Rectal smooth muscle tissue (tissue), 1 donor: ENCODE data around the gene DNAH10.
"Not testable (repeated sequence)": the region's sequence is repeated elsewhere in the genome, so short reads cannot be mapped to it uniquely, and the experiment has no call there.

Experiments
- H3K27ac ChIP-seq: one replicate; pipeline ENCODE4 v1.7.0; 2013; ENCODE audit warnings: low read depth, low read length, inconsistent platforms
- H3K27me3 ChIP-seq: one replicate; pipeline ENCODE4 v1.7.0; 2013; ENCODE audit warnings: low read length; ENCODE audit not compliant: control insufficient read depth, insufficient read depth
- H3K36me3 ChIP-seq: one replicate; pipeline ENCODE4 v1.7.0; 2013; ENCODE audit warnings: low read length; ENCODE audit not compliant: control insufficient read depth, insufficient read depth
- H3K4me1 ChIP-seq: one replicate; pipeline ENCODE4 v1.7.0; 2013; ENCODE audit warnings: low read length; ENCODE audit not compliant: control insufficient read depth, insufficient read depth
- H3K4me3 ChIP-seq: one replicate; pipeline ENCODE4 v1.7.0; 2013; ENCODE audit warnings: low read length
- H3K9ac ChIP-seq: one replicate; pipeline ENCODE4 v1.7.0; 2013; ENCODE audit warnings: low read length

Gene DNAH10

DNA sequence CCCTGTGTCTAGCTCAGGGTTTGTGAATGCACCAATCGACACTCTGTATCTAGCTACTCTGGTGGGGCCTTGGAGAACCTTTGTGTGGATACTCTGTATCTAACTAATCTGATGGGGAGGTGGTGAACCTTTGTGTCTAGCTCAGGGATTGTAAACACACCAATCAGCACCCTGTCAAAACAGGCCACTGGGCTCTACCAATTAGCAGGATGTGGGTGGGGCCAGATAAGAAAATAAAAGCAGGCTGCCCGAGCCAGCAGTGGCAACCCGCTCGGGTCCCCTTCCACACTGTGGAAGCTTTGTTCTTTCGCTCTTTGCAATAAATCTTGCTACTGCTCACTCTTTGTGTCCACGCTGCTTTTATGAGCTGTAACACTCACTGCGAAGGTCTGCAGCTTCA, 185.4 kb downstream of the DNAH10 start:
- not testable (repeated sequence) for H3K4me3 ChIP-seq, H3K27me3 ChIP-seq, H3K9ac ChIP-seq, H3K27ac ChIP-seq, H3K4me1 ChIP-seq
- peaks cover 10% of the 10 kb centered on the region for H3K36me3 ChIP-seq

DNA sequence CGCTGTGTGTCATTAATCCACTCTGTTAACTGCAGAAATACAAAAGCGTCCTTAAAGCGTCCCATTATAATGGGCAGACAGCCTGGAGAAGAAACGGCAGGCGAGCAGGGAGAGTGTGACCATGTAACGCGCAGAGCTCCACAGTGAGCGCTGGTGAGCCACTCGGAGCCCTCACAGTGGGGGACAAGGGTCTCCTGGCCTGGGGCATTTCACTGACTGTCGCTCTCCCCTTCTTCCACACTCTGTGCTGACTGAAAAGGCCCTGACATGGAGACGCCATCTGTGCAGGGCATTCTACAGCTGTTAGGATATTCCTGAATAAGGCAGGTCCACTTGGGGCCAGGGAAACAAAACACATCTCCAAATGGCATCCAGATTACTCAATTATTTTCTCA, 186.3 kb downstream of the DNAH10 start:
- Histone ChIP-seq H3K9ac (no peak overlapping the region), H3K36me3 (peaks cover 2% of the 10 kb centered on the region), H3K27ac (no peak overlapping the region), H3K4me3 (no peak overlapping the region), H3K4me1 (no peaks in the 10 kb centered on the region), H3K27me3 (no peaks in the 10 kb centered on the region)

DNA sequence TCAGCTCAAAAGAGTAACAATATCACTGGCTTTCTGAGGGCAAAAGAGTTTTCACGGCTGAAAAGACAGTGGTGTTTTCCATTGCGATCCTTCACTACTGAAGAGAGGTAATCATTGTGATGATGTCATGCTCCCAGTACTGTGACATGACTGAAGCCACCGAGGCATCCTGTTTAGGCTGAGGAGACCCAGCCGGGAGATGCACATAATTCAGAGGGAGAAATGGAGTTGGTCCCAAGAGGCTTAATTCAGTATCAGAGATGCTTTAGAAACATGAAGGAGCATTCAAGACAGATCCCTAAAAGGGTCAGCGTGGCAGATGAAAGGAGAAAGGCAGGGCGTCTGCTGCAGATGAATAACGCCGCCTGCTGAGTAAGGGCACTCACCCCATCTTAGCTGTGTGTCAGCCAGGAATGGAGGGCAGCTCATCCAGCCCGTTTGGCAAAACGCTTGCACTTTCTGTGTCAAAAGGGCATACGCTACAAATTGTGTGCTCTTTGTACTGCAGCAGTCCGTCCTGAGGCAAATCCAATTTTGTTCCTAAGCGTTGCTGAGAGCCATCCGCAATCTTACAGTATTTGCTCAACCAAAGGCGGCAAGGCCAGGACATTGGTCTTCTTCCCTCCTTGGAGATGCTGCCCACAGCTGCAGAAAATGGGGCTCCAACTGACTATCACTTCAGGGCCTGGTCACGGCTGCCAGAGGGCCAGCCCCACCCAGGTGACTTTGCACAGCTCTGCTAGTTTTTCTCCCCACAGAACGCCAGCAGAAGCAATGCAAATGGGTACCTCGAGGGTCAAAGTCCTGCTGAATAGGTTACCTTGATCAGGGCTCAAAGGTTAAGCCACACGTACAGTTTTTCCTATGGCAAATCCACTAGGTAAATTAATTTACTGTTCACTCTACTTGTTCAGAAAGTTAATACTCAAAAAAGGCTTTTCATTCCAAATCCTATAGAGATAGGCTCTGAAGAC, 187.0 kb downstream of the DNAH10 start:
- H3K36me3 ChIP-seq = no peaks in the 10 kb centered on the region
- no peak overlapping the region for H3K27ac ChIP-seq
- no peak overlapping the region for H3K4me3 ChIP-seq
- no peak overlapping the region for H3K9ac ChIP-seq
- no peaks in the 10 kb centered on the region for H3K4me1 ChIP-seq
- no peaks in the 10 kb centered on the region for H3K27me3 ChIP-seq

DNA sequence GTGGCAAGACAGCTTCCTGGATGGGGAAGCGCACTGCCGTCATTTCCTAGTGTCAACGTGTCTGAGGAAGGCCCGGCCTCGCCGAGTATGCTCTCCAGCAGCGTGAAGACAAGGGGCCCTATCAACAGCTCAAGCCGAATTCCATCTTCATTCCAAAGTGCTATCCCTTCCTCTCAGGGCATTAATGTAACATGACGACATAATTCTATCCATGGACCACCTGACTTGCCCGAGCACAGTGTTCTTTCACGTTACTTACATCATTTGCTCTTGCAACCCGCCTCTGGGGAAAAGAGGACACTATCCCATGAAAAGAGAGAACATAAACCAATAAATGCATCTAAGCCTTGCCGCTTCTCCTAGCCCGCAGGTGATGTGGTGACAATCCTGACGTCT, 187.7 kb downstream of the DNAH10 start:
- no peaks in the 10 kb centered on the region for H3K4me1 ChIP-seq
- H3K4me3 ChIP-seq = no peak overlapping the region
- H3K27ac ChIP-seq = no peak overlapping the region
- no peaks in the 10 kb centered on the region for H3K27me3 ChIP-seq
- H3K36me3 ChIP-seq = no peaks in the 10 kb centered on the region
- H3K9ac ChIP-seq = no peak overlapping the region

DNA sequence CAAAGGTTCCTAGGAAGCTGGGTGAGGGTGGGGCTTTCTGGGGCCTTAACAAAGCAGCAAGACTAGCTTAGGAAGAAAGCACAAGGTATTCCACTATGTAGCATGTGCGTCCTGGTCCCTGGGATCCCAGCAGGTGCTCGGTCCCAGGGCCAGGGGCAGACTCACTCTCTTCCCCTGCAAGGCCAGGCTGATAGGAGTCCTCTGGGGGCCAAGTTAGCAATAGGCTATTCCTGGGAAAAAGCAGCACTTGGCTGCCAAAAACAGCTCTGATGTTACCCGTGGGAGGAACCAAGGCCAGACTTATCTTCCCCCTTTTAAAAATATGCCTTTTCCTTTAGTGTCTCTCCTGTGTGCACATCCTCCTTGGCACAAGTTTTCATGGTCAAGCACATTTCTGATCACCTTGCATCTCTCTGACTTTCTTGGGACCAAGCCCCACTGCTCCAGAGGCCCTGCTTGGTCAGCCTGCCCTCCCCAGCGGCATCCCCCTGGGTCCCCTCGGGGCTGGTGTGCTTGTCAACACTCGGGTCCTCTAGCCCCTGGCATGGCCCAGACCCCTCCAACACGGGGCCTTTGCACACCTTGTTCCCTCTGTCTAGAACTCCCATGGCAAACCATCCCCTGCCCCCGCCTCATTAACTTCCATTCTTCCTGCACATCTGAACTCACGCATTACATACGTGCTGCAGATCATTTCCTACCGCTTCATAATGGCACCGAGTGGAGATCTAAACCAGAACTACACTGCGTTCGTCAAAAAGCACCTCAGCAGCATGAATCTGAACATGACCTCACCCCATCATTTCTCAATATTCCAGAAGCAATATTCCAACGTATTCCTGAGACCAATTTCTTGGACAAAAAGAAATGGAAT, 188.6 kb downstream of the DNAH10 start:
- Histone ChIP-seq H3K4me1 (no peaks in the 10 kb centered on the region), H3K4me3 (no peak overlapping the region), H3K27ac (no peak overlapping the region), H3K27me3 (no peaks in the 10 kb centered on the region), H3K9ac (no peak overlapping the region), H3K36me3 (no peaks in the 10 kb centered on the region)

DNA sequence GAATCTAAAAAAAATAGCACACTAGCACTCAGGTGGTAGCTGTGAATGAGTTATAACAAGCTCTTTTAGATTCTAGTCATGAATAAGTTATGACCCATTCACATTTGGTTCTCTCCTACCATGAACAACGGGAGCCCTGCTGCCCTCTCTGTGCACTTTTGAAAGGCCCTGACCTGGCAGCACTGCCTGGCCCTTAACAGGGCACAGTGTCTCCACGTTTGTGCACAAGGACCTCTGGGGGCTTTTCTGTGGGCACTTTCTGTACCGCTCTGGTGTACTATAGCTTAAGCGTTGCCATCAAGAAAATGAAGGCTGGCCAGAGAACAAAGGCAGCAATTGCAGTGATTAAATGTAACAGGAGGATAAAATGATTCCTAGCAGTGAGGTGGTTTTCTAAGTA, 189.4 kb downstream of the DNAH10 start:
- H3K4me1 ChIP-seq = no peaks in the 10 kb centered on the region
- H3K27me3 ChIP-seq = no peaks in the 10 kb centered on the region
- H3K27ac ChIP-seq = no peak overlapping the region
- H3K4me3 ChIP-seq = no peak overlapping the region
- H3K9ac ChIP-seq = no peak overlapping the region
- H3K36me3 ChIP-seq = no peaks in the 10 kb centered on the region

DNA sequence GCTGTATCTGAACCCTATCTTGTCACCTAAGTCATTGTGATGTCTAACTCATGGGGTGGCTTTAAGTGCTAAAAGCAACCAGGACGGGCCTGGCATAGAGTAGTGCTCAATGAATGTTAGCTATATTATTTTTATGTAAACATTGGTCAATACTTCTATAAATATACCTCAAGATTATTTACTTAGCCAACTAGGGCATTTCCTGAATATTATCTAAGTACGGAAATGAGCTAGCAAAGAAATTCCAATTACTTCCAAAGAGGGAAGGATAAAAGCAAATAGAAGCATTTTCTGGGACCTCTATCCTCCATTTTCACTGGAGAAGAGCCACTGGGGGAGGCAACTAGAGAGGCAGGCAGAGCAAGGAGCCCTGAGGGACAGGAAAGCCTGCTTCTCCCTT, 189.9 kb downstream of the DNAH10 start:
- H3K4me1 ChIP-seq = no peaks in the 10 kb centered on the region
- H3K4me3 ChIP-seq = no peak overlapping the region
- no peak overlapping the region for H3K27ac ChIP-seq
- H3K27me3 ChIP-seq = no peaks in the 10 kb centered on the region
- no peak overlapping the region for H3K9ac ChIP-seq
- no peaks in the 10 kb centered on the region for H3K36me3 ChIP-seq

DNA sequence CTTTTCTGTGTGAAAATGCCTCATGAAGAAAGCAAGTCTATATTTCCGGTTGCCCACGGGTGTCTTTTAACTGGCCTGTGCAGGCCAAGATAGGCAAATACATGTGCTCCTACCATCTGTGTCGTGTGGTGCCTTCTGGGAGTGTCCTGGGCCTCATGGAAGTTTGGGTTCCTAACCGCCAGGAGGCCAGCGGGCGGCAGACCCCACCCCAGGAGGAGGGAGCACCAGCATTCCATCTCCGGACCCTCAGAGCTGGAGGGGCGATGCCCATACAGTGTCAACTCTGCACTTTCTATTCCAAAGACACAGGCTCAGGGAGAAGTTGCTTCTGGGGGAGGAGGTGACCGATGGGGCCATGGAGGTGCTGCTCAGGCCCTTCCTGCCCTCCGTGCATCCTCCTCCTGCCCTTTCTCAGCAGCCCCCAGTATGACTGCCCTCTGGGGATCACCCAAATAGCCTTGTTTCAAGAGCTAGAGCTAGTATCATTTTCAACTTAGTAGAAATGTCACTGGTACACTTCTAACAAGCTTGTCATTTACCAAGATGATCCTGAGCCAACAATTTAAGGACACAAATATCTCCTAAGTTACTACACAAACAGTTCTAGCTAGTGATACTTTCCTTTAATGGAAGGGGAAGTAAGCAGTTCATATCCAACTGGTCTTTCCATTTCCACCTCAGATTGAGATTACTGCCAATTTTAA, 192.7 kb downstream of the DNAH10 start:
- no peak overlapping the region for H3K27ac ChIP-seq
- no peaks in the 10 kb centered on the region for H3K27me3 ChIP-seq
- H3K4me1 ChIP-seq = peaks cover 2% of the 10 kb centered on the region
- no peak overlapping the region for H3K9ac ChIP-seq
- H3K36me3 ChIP-seq = no peaks in the 10 kb centered on the region
- H3K4me3 ChIP-seq = no peak overlapping the region

DNA sequence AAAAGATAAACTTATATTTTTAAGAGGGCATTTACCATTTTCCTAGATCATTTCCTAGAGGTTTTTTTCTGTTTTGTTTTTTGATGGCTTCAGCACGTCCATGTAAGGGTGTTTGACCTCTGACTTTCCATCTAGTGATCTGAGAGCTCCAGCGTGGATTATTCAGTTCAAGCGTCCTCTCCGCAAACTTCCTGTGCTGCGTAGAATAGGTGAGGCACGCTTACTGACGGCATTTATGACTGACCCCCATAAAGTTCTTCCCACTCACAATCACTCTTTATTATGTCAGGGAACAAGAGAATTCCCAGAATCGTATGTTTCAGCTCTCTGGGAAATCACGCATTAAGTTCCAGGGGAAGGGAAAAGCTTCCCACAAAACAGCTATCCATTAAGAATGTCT, 194.1 kb downstream of the DNAH10 start:
- Histone ChIP-seq H3K27me3 (no peaks in the 10 kb centered on the region), H3K36me3 (no peaks in the 10 kb centered on the region), H3K4me1 (peaks cover 2% of the 10 kb centered on the region), H3K9ac (no peak overlapping the region), H3K4me3 (no peak overlapping the region), H3K27ac (no peak overlapping the region)

DNA sequence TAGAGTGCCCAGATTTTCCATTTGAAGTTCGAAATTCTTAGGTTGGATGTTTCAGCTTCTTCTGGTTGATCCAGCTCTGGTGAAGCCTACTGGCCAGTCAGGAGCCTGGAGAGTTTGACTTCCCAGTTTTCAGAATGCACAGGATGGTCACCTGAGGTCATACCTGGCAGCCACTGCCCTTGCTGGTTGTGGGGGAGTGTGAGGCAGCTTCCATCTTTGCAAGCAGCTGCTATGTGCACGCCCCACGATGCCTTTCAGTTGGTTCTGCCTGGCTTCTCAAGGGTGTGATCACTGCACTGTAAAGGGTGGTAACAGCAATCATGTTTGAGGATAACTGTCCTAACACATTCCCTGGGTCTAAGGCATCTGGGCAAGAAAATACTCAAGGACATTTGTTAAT, 195.1 kb downstream of the DNAH10 start:
- Histone ChIP-seq H3K27me3 (no peaks in the 10 kb centered on the region), H3K36me3 (no peaks in the 10 kb centered on the region), H3K9ac (no peak overlapping the region), H3K27ac (no peak overlapping the region), H3K4me1 (peaks cover 2% of the 10 kb centered on the region), H3K4me3 (no peak overlapping the region)

DNA sequence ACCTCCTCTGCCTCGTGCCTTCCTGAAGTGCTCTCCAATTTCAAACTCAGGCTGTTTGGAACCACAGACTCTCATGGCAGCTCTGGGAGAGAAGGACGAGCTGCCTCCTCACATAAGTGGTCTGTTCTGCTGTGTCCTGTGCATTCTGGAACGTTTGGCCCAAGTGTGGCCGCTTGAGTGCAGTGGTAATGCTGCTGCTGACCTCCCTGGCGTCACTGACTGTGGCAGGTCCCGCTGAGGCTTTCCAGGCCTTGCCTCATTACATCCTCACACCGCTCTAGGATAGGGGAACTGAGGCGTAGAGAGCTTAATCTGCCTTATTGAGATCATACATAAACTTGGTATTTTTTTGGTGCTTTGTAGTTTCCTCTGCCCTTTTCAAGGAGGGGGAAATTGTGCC, 196.4 kb downstream of the DNAH10 start:
- H3K9ac ChIP-seq = no peak overlapping the region
- H3K27ac ChIP-seq = peak overlapping the region; percentile 48

DNA sequence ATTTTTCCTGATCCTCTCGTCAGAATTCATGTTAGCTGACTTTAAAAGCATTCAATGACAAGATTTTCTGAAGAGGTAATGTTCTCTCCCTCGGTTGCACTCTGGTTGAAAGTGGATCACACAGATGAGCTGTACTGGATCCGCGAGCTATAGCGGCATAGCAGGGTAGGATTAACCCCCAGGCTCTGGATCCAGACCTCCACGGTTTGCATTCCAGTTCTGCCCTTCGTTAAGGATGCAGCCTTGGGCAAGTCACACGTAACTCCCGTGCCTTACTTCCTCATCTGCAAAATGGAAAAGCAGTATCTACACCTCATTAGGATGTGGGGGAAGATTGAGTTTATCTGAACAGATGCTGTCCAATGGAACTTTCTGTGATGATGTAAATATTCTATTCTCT, 196.8 kb downstream of the DNAH10 start:
- Histone ChIP-seq H3K4me1 (peaks cover 2% of the 10 kb centered on the region), H3K27ac (peak overlapping the region; percentile 48), H3K9ac (no peak overlapping the region)

More for the DNA sequence above, 196.4 kb downstream of the DNAH10 start:
- Histone ChIP-seq H3K4me3 (no peak overlapping the region), H3K36me3 (no peaks in the 10 kb centered on the region), H3K27me3 (no peaks in the 10 kb centered on the region), H3K4me1 (peaks cover 2% of the 10 kb centered on the region)

More for the DNA sequence above, 196.8 kb downstream of the DNAH10 start:
- Histone ChIP-seq H3K27me3 (no peaks in the 10 kb centered on the region), H3K36me3 (no peaks in the 10 kb centered on the region), H3K4me3 (no peak overlapping the region)
